PC-3 (cell line): ENCODE data around the gene LIMS2. TPM values are rescaled to one million over a fixed set of nuclear protein-coding genes. Genes with fewer than 3 reads are reported as not detected.

ENCODE experiments used
- ATAC-seq: fragments of 200-7000 bp; cut with Tn5 transposase; 2 replicates; pipeline ENCODE4 v1.9.1; 2020; ENCODE audit warnings: mild to moderate bottlenecking, moderate library complexity
- BruUV-seq: library from RNA; stranded (reverse); fragments of 400-500 nt; replicated peaks from 2 replicates; lab custom pipeline; 2021; lab: Mats Ljungman, UMichigan
- CTCF ChIA-PET: fragments of 300-600 bp; sonication (Branson Sonifier 250); formaldehyde crosslinking; loops from one replicate; lab custom pipeline; 2022; ENCODE audit warnings: antibody characterized with exemption; lab: Charles Lee
- POLR2A ChIA-PET: fragments of 300-600 bp; sonication (Branson Sonifier 250); formaldehyde crosslinking; loops from one replicate; lab custom pipeline; 2022; ENCODE audit warnings: antibody characterized with exemption; ENCODE audit not compliant: unreplicated experiment; lab: Charles Lee
- DNase-seq: peaks from one replicate; pipeline ENCODE4 v3.0.0-alpha.2; 2015
- H2AFZ ChIP-seq: fragments of 300-600 bp; sonication (generic); 2 replicates; pipeline ENCODE4 v1.6.0; 2016; ENCODE audit warnings: antibody characterized with exemption, low read length
- H3F3A ChIP-seq: fragments of 300-600 bp; sonication (generic); one replicate; pipeline ENCODE4 v1.6.0; 2017; ENCODE audit warnings: antibody characterized with exemption, low read length, control low read depth, mild to moderate bottlenecking; ENCODE audit not compliant: unreplicated experiment
- H3K27ac ChIP-seq: fragments of 300-600 bp; sonication (generic); 2 replicates; pipeline ENCODE4 v1.5.1; 2016; ENCODE audit warnings: mild to moderate bottlenecking, low read length
- H3K27me3 ChIP-seq: fragments of 300-600 bp; sonication (generic); 2 replicates; pipeline ENCODE4 v1.6.1; 2016; ENCODE audit warnings: low read length, mixed read lengths
- H3K36me3 ChIP-seq: fragments of 300-600 bp; sonication (generic); 2 replicates; pipeline ENCODE4 v1.6.1; 2016; ENCODE audit warnings: low read depth, mixed run types, low read length, mixed read lengths
- H3K4me1 ChIP-seq: fragments of 300-600 bp; sonication (generic); 2 replicates; pipeline ENCODE4 v1.5.1; 2016; ENCODE audit warnings: low read length; ENCODE audit not compliant: insufficient read depth
- H3K4me2 ChIP-seq: fragments of 300-600 bp; sonication (generic); 2 replicates; pipeline ENCODE4 v1.6.0; 2016; ENCODE audit warnings: low read length
- H3K4me3 ChIP-seq: fragments of 300-600 bp; sonication (generic); 2 replicates; pipeline ENCODE4 v1.5.1; 2016; ENCODE audit warnings: mild to moderate bottlenecking, low read length, mixed read lengths
- H3K79me2 ChIP-seq: fragments of 300-600 bp; sonication (generic); 2 replicates; pipeline ENCODE4 v1.6.1; 2017; ENCODE audit warnings: low read length, mixed read lengths
- H3K9ac ChIP-seq: fragments of 300-600 bp; sonication (generic); 2 replicates; pipeline ENCODE4 v1.6.0; 2016; ENCODE audit warnings: mild to moderate bottlenecking, low read length
- H3K9me2 ChIP-seq: fragments of 300-600 bp; sonication (generic); replicated peaks from 2 replicates; pipeline ENCODE4 v1.6.1; 2016; ENCODE audit warnings: mixed run types, low read length, mixed read lengths
- H3K9me3 ChIP-seq: fragments of 300-600 bp; sonication (generic); 2 replicates; pipeline ENCODE4 v1.6.1; 2016; ENCODE audit warnings: low read length, mixed read lengths
- H4K20me1 ChIP-seq: fragments of 300-600 bp; sonication (generic); 2 replicates; pipeline ENCODE4 v1.6.1; 2016; ENCODE audit warnings: low read length, mixed read lengths
- CTCF ChIP-seq: fragments of 300-600 bp; sonication (generic); conservative IDR thresholded peaks from 2 replicates; pipeline ENCODE4 v1.5.1; 2017; ENCODE audit warnings: antibody characterized with exemption, low read depth, mild to moderate bottlenecking, low read length
- EZH2 ChIP-seq: fragments of 300-600 bp; sonication (generic); IDR thresholded peaks from one replicate; pipeline ENCODE4 v1.6.1; 2017; ENCODE audit warnings: antibody characterized with exemption, mild to moderate bottlenecking, low read length; ENCODE audit not compliant: unreplicated experiment
- EZH2phosphoT487 ChIP-seq: fragments of 300-600 bp; sonication (generic); IDR thresholded peaks from 2 replicates; pipeline ENCODE4 v1.6.1; 2018; ENCODE audit warnings: mild to moderate bottlenecking, antibody characterized with exemption, low read length, borderline replicate concordance
- intact Hi-C: fragments of 100-400 bp; cut with micrococcal nuclease; formaldehyde crosslinking; loops from 2 replicates; pipeline ENCODE4 v1.9.0; 2023
- total RNA-seq: library from RNA; depleted of rRNA; stranded (reverse); fragments of >200 nt; gene quantifications from 2 replicates; pipeline ENCODE4 v1.2.3, GENCODE V29; 2014

LIMS2 gene
- total RNA-seq, 1 experiment from 2014 or later, result 5.0 TPM

GRCh38 chr2:127681976-127682857 is 6.9 kb upstream of the LIMS2 start:
- Histone ChIP-seq H3K79me2 (no peaks in the 10 kb centered on the region), H3K27me3 (no peaks in the 10 kb centered on the region), H3K4me2 (no peak overlapping the region), H3K9me2 (no peaks in the 10 kb centered on the region), H3K27ac (no peak overlapping the region), H3K4me1 (no peaks in the 10 kb centered on the region), H2AFZ (no peak overlapping the region), H3F3A (no peaks in the 10 kb centered on the region), H3K4me3 (no peak overlapping the region), H4K20me1 (no peaks in the 10 kb centered on the region), H3K9me3 (no peaks in the 10 kb centered on the region), H3K36me3 (no peaks in the 10 kb centered on the region), H3K9ac (no peak overlapping the region)
- no TSS peak for BruUV-seq
- no peak for TF ChIP-seq EZH2
- no peak for TF ChIP-seq EZH2phosphoT487
- TF ChIP-seq CTCF, result no peak
- intact Hi-C loops, result no loop called here
- ChIA-PET CTCF (no interaction called here), POLR2A (no interaction called here)
- DNase-seq (no peak), ATAC-seq (no peak)

- TF ChIP-seq CTCF (no peak), EZH2 (no peak), EZH2phosphoT487 (no peak)
Observed at GRCh38 chr2:127681288-127681804, 6.0 kb upstream of the LIMS2 start.

GRCh38 chr2:127680706-127681287 is 5.5 kb upstream of the LIMS2 start:
- DNase-seq, result no peak
- Histone ChIP-seq H3K36me3 (no peaks in the 10 kb centered on the region), H3K79me2 (no peaks in the 10 kb centered on the region), H3F3A (no peaks in the 10 kb centered on the region), H3K9me2 (no peaks in the 10 kb centered on the region), H2AFZ (no peak overlapping the region), H3K4me1 (no peaks in the 10 kb centered on the region), H3K27me3 (no peaks in the 10 kb centered on the region), H3K9me3 (no peaks in the 10 kb centered on the region), H4K20me1 (no peaks in the 10 kb centered on the region), H3K4me3 (no peak overlapping the region), H3K27ac (no peak overlapping the region), H3K9ac (no peak overlapping the region), H3K4me2 (no peak overlapping the region)
- no peak for TF ChIP-seq EZH2
- TF ChIP-seq EZH2phosphoT487, result no peak
- TF ChIP-seq CTCF, result no peak
- no TSS peak for BruUV-seq
- POLR2A ChIA-PET, result no interaction called here
- CTCF ChIA-PET, result no interaction called here
- intact Hi-C loops, result no loop called here
- ATAC-seq, result no peak

More at GRCh38 chr2:127681288-127681804, 6.0 kb upstream of the LIMS2 start:
- H3K27ac ChIP-seq, result no peak overlapping the region
- H3F3A ChIP-seq, result no peaks in the 10 kb centered on the region
- H3K79me2 ChIP-seq, result no peaks in the 10 kb centered on the region
- no peaks in the 10 kb centered on the region for H4K20me1 ChIP-seq
- intact Hi-C loops, result no loop called here
- BruUV-seq, result no TSS peak
- H2AFZ ChIP-seq, result no peak overlapping the region
- no peaks in the 10 kb centered on the region for H3K9me3 ChIP-seq
- no peaks in the 10 kb centered on the region for H3K4me1 ChIP-seq
- H3K36me3 ChIP-seq, result no peaks in the 10 kb centered on the region
- DNase-seq (no peak), ATAC-seq (no peak)
- no peak overlapping the region for H3K9ac ChIP-seq
- no peak overlapping the region for H3K4me3 ChIP-seq
- H3K9me2 ChIP-seq, result no peaks in the 10 kb centered on the region
- H3K4me2 ChIP-seq, result no peak overlapping the region
- H3K27me3 ChIP-seq, result no peaks in the 10 kb centered on the region
- POLR2A ChIA-PET, result no interaction called here
- CTCF ChIA-PET, result no interaction called here
